Stimulated activated CD4-positive, alpha-beta T cell treated with anti-CD3 and anti-CD28 coated beads, Interleukin-2, amount 100 ng/mL, for 48 hours (primary cell): ENCODE results near the gene C2CD2.

Experiments used
- DNase-seq, 2 donors: peaks; one replicate each; pipeline ENCODE4 v3.0.0-alpha.2; 2020

C2CD2 gene

GRCh38 chr21:41903559-41904351 lies 50.1 kb downstream of the C2CD2 start:
- DNase-seq, result no peak

DNA sequence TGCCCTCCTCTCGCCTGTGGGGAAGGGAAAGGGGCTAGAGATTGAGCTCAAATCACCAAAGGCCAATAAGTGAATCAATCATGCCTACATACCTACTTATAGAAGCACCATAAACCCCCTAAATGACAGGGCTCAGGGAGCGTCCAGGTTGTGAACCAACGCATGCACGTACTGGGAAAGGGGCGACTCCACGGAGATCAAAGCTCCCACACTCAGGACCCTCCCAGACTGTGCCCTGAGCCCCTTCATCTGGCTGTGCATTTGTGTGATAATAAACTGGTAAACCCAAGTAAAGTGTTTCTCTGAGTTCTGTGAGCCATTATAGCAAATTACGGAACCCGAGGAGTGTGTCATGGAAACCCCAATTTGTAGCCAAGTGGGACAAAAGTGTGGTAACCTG lies 50.9 kb downstream of the C2CD2 start:
- no peak for DNase-seq

- no peak for DNase-seq
Measured at GRCh38 chr21:41901782-41902181, 52.0 kb downstream of the C2CD2 start.

DNA sequence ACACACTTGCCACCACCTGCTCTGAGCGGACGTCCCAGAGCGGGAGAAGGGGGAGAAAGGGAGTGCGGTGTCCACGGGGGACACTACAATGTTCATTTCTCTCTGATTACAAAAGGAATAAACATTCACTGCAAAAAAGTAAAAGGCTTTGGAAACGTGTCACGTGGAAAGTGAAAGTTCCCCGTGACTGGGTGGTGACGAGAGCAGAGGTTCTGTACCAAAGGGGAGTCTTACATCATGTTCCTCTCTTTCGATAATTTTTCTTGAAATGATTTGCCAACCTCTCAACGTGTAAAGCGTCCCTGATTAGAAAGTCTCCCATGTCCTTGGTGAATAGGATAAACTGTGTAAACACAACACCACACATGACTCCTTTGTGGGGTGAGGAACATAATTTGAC lies 52.7 kb downstream of the C2CD2 start:
- peak; percentile 35 to 36 for DNase-seq

DNA sequence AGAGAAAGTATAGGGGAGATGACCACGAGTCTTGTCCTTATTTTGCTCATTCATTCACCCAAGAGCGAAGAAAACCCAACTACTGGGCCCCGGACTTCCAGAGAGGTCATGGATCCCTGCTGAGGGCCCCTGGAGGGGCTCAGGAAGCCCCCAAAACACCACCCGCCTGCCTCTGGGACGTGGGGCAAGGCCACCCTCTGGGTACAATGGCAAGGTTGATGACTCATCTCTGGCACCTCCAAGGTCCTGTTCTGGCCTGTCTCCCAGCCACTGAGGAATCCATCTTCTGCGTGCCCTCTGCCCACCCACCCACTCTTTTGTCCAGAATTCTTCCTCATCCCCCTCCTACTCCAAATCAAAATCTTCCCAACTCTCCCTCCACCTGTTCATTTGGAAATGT lies 53.4 kb downstream of the C2CD2 start:
- no peak for DNase-seq

DNA sequence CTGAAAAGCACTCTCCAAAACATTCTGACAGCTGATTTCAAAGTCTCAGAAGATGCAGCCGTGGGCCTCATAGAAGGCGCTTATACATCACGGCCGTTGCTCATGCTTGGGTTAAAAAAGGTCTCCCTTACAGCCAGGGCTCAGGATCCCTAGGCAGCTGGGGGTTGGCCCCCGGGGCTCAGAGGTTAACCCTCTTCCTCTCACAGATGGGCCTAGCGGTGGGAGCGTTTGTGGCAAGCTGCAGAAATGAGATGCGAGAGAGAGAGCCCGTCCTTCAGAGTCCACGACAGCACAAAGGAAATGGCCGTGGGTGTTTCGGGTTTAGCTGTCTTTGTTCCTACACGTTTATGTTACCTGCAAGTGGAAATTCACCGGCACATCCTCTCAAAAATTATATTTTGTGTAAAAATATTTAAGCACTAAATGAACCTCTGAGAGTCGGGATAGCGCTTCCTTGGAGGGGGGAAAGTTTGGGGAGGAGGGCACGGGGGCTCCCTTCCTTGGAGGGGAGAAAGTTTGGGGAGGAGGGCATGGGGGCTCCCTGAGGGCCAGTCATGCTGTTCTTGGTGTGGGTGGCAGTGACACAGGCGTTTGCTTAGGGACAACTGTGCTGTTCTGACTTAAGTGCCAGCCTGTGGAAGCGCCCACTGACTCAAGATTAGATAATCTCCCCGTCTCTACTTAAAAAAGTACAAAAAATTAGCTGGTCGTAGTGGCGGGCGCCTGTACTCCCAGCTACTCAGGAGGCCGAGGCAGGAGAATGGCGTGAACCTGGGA lies 54.2 kb downstream of the C2CD2 start:
- peak; percentile 37 to 44 for DNase-seq

DNA sequence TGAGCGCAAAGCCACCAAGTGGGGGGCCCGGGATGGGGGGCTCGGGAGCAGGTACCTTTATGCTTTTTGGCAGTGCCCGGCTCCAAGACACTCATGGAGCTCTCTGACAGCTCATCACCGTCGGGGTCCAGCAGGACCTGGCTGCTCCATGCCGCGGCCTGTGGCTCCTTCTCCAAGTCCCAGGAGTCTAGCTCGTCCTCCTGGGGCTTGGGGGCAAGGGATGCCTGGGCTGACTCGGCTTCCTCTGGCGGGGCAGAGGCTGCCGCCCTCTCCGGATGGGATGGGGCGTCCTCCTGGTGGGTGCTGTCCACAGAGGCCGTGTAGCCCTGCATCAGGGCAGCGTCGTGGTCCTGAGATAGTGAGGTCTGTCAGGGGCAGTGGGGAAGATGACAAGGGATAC lies 54.8 kb downstream of the C2CD2 start:
- no peak for DNase-seq

GRCh38 chr21:41897700-41898099 lies 56.1 kb downstream of the C2CD2 start:
- no peak for DNase-seq

DNA sequence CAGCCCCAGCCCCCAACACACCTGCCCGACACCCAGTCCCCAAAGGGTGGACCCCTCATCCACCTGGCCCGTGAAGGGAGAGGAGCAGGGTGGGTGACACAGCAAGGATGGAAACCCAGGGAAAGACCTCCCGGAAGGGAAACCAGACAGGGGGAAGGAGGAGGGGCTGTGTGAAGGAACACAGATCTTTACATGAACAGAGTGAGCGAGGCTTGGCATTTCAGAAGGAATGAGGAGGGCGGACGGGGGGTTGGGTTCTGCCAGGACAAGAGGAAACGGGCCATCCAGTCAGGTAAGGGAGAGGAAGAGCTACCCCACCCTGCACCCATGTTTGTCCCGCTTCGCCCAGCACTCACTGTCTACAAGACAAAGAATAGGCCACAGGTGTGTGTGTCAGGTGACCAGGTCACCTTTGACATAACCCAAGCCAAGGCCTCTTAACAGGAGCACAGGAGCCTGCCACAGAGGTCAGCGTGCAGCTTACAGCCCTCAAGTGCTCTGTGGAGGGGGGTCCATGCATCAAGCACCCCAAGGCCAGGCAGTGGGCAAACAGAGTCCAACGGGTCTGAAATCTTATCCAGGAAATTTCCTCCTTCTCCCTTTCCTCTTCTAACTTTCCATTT lies 56.7 kb downstream of the C2CD2 start:
- no peak for DNase-seq

- peak in 1 of 2 donors; percentile 21 for DNase-seq
Measured at GRCh38 chr21:41895643-41896493, 58.0 kb downstream of the C2CD2 start.

GRCh38 chr21:41894922-41895557 lies 58.8 kb downstream of the C2CD2 start:
- no peak for DNase-seq

- DNase-seq, result no peak
Measured at GRCh38 chr21:41894511-41894910, 59.3 kb downstream of the C2CD2 start.

GRCh38 chr21:41892726-41893125 lies 61.1 kb downstream of the C2CD2 start:
- no peak for DNase-seq

- no peak for DNase-seq
Measured at GRCh38 chr21:41891132-41891531, 62.7 kb downstream of the C2CD2 start.

DNA sequence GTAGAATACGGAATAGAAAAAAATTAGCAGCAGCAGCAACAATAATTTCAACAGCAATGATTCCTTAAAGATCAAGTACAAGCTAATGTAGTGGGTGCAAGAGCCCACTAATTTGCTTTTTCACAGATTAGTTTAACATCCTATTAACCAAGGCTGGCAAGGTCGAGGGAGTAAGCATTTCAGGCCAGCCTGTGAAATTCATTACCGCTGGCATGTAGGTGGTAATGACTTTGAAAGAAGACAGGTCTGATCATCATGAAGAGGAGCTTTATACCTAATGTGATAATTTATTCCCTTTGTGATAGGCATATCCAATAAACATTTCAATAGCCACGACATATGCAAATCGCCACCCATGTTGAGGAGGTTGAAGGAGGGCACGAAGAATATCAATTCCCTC lies 63.5 kb downstream of the C2CD2 start:
- no peak for DNase-seq

GRCh38 chr21:41888749-41889376 lies 65.0 kb downstream of the C2CD2 start:
- no peak for DNase-seq

- no peak for DNase-seq
Measured at GRCh38 chr21:41887667-41888066, 66.2 kb downstream of the C2CD2 start.

- no peak for DNase-seq
Measured at GRCh38 chr21:41886328-41886727, 67.5 kb downstream of the C2CD2 start.

- no peak for DNase-seq
Measured at GRCh38 chr21:41885341-41886024, 68.3 kb downstream of the C2CD2 start.

- no peak for DNase-seq
Measured at GRCh38 chr21:41884501-41885030, 69.3 kb downstream of the C2CD2 start.

- DNase-seq, result no peak
Measured at GRCh38 chr21:41883582-41883981, 70.2 kb downstream of the C2CD2 start.
